HL-60 (cell line): ENCODE measurements around the gene BANP.
"Not testable (repeated sequence)": the region's sequence is repeated elsewhere in the genome, so short reads cannot be mapped to it uniquely, and the experiment has no call there.

Experiments used
- DNase-seq, 2 experiments: peaks; one replicate each; pipeline ENCODE4 v3.0.0-alpha.2; 2010 to 2020; ENCODE audit warnings: low read depth in 1 of 2, low spot score in 1 of 2
- H3K27ac ChIP-seq: fragments of 250-450 bp; sonication (Bioruptor Pico); replicated peaks from 2 replicates; pipeline ENCODE4 v1.5.1; 2020; ENCODE audit warnings: mild to moderate bottlenecking, moderate library complexity
- H3K27me3 ChIP-seq: fragments of 250-450 bp; sonication (Bioruptor Pico); 2 replicates; pipeline ENCODE4 v1.5.1; 2021; ENCODE audit warnings: mild to moderate bottlenecking, moderate library complexity; ENCODE audit not compliant: insufficient read depth, poor library complexity, severe bottlenecking
- H3K4me3 ChIP-seq: replicated peaks from 2 replicates; pipeline ENCODE4 v1.5.1; 2011; ENCODE audit warnings: mild to moderate bottlenecking, control low read depth, low read length; ENCODE audit not compliant: insufficient read depth
- GABPA ChIP-seq: IDR thresholded peaks from 2 replicates; pipeline ENCODE4 v1.6.1; 2012; ENCODE audit warnings: low read depth
- POLR2AphosphoS5 ChIP-seq: IDR thresholded peaks from 2 replicates; pipeline ENCODE4 v1.6.1; 2012; ENCODE audit warnings: low read depth
- REST ChIP-seq: IDR thresholded peaks from 2 replicates; pipeline ENCODE4 v1.6.1; 2012; ENCODE audit warnings: low read depth; ENCODE audit not compliant: insufficient replicate concordance
- SPI1 ChIP-seq: IDR thresholded peaks from 2 replicates; pipeline ENCODE4 v1.6.1; 2012; ENCODE audit warnings: low read depth, mild to moderate bottlenecking, borderline replicate concordance
- TF ChIP-seq, protein P1 (sequence below): IDR thresholded peaks from one replicate; pipeline ENCODE4 v1.5.1; 2011; ENCODE audit warnings: low read length, control low read depth, inconsistent platforms; ENCODE audit not compliant: insufficient read depth

BANP gene

GRCh38 chr16:88118376-88118775 is 167.1 kb downstream of the BANP start:
- H3K27me3 ChIP-seq: no peaks in the 10 kb centered on the region
- H3K27ac ChIP-seq: no peak overlapping the region
- TF ChIP-seq SPI1 (no peak), REST (no peak), GABPA (no peak), POLR2AphosphoS5 (no peak)
- TF ChIP-seq, protein P1, sequence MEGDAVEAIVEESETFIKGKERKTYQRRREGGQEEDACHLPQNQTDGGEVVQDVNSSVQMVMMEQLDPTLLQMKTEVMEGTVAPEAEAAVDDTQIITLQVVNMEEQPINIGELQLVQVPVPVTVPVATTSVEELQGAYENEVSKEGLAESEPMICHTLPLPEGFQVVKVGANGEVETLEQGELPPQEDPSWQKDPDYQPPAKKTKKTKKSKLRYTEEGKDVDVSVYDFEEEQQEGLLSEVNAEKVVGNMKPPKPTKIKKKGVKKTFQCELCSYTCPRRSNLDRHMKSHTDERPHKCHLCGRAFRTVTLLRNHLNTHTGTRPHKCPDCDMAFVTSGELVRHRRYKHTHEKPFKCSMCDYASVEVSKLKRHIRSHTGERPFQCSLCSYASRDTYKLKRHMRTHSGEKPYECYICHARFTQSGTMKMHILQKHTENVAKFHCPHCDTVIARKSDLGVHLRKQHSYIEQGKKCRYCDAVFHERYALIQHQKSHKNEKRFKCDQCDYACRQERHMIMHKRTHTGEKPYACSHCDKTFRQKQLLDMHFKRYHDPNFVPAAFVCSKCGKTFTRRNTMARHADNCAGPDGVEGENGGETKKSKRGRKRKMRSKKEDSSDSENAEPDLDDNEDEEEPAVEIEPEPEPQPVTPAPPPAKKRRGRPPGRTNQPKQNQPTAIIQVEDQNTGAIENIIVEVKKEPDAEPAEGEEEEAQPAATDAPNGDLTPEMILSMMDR: no peak
- H3K4me3 ChIP-seq: no peak overlapping the region
- DNase-seq: no peak

DNA sequence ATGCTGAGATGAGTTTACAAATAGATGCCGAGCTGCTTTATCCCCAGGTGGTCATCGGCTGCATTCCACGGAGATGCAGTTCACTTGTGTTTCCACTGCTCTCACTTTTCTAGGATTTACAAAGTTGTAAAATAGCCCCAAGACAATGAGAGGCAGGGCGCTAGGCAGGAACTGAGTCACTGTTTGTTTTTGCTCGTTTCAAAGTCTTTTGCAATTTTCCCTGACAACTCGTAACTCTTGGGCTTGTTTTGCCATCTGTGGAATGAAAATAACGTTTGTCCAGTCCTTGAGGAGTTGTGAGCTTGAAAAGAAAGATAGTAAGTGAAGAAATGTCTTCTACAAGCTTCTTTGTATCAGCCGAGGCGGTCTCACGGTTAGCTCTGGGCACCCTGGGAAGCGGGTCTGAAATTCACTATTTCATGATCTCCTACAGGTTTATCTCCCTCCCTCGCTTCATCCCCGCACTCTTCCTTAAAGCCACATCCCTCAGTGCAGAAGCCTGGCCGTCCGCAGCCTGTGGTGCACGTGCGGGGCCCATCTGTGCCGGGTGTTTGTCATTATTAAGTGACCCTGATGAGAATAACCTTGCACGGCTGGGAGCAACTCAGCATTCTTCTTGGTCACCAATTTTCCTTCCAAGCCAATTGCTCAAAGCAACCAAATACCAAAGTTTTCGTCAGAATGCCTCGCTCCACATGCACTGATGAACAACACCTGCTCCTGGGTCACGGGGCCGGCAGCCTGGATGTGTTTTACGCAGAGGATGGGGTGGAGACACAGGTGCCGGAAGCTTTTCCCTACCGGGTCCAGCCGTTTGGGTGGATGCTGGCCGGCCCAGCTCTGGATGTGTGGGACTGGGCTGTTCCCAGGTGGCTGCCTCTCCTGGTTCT is 167.9 kb downstream of the BANP start:
- not testable (repeated sequence) for DNase-seq

DNA sequence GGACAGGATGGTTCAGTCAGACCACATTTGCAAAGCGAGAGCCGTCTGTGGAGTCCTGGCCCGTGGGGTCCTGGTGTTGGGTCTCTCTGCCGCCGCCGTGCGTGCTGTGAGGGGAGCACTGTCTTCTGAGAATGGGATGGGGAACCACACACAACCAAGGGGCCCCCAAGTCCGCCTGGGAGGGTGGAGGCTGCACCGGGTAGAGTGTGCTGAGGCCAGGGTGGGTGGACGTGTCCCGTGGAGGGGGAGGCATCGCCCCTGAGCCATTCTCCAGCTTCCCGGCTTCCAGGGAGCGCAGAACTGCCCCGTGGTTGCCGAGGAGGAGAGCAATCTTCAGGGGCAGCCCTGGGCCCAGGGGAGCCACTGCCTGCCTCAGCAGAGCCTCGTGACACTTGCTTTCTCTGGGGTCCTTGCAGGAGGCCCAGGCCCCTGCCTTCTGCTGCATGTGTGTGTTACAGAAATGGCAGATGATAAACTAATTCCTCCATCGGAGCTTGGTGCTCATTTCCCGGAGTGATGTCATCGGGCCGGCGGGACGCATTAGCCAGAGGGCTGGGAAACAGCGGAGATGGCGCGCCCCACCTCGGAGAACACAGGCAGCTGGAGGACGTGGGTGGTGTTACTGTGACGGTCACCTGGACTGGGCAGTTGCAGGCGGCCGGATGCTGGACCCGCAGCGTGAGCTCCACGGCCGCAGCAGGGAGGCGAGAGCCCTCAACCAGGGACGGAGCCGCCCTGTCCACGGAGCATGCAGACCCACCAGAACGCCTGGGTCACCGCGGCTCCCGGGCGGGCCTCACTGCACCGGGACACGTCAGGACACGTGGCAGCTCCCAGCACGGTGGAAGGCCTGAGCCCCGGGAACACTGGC is 168.9 kb downstream of the BANP start:
- not testable (repeated sequence) for DNase-seq, H3K27ac ChIP-seq, H3K27me3 ChIP-seq, H3K4me3 ChIP-seq

More for the DNA sequence above, 167.9 kb downstream of the BANP start:
- not testable (repeated sequence) for H3K27me3 ChIP-seq, H3K27ac ChIP-seq, H3K4me3 ChIP-seq

GRCh38 chr16:88120812-88121211 is 169.6 kb downstream of the BANP start:
- no peak overlapping the region for H3K4me3 ChIP-seq
- DNase-seq: no peak
- H3K27me3 ChIP-seq: no peaks in the 10 kb centered on the region
- TF ChIP-seq, protein P1: no peak
- H3K27ac ChIP-seq: no peak overlapping the region

- not testable (repeated sequence) for H3K4me3 ChIP-seq, H3K27me3 ChIP-seq, H3K27ac ChIP-seq, DNase-seq
These were observed 170.2 kb downstream of the BANP start for GRCh38 chr16:88121391-88121790.
